Astrocyte (in vitro differentiated cells and primary cell): Measurements from ENCODE around the gene ACKR2.

ENCODE experiments used
- EZH2 ChIP-seq: IDR thresholded peaks from 2 replicates; pipeline ENCODE4 v1.6.1; 2012; ENCODE audit warnings: mild to moderate bottlenecking, low read length, inconsistent platforms; ENCODE audit not compliant: insufficient read depth
- TF ChIP-seq, protein P1 (sequence below): IDR thresholded peaks from 2 replicates; pipeline ENCODE4 v1.5.1; 2011; ENCODE audit warnings: low read depth, mild to moderate bottlenecking, inconsistent platforms, low read length, moderate library complexity; ENCODE audit not compliant: insufficient read depth

DNA sequence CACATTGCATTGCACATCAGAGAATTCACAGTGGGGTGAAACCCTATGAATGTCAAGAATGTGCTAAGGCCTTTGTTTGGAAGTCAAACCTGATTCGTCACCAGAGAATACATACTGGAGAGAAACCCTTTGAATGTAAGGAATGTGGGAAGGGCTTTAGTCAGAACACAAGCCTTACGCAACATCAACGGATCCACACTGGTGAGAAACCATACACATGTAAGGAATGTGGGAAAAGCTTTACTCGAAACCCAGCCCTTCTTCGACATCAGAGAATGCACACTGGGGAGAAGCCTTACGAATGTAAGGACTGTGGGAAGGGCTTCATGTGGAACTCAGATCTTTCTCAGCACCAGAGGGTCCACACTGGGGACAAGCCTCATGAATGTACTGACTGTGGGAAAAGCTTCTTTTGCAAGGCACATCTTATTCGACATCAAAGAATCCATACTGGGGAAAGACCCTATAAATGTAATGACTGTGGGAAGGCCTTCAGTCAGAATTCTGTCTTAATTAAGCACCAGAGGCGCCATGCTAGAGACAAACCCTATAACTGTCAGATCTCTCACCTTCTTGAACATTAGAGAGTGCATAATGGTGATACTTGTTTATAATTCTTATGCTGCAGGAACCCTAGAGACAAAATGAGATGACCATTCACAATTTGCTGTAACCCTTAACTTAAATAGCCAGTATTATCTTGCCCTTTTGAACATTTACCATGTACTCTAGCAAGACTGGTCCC lies 105.7 kb downstream of the ACKR2 start:
- TF ChIP-seq, protein P1, sequence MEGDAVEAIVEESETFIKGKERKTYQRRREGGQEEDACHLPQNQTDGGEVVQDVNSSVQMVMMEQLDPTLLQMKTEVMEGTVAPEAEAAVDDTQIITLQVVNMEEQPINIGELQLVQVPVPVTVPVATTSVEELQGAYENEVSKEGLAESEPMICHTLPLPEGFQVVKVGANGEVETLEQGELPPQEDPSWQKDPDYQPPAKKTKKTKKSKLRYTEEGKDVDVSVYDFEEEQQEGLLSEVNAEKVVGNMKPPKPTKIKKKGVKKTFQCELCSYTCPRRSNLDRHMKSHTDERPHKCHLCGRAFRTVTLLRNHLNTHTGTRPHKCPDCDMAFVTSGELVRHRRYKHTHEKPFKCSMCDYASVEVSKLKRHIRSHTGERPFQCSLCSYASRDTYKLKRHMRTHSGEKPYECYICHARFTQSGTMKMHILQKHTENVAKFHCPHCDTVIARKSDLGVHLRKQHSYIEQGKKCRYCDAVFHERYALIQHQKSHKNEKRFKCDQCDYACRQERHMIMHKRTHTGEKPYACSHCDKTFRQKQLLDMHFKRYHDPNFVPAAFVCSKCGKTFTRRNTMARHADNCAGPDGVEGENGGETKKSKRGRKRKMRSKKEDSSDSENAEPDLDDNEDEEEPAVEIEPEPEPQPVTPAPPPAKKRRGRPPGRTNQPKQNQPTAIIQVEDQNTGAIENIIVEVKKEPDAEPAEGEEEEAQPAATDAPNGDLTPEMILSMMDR, result no peak
- no peak for TF ChIP-seq EZH2
